ENCODE results near the gene RABGEF1.
"Not testable (repeated sequence)": the region's sequence is repeated elsewhere in the genome, so short reads cannot be mapped to it uniquely, and the experiment has no call there.

Gene RABGEF1

GRCh38 chr7:66810716-66811115 lies 70.2 kb downstream of the RABGEF1 start:
- no peak for DNase-seq (ENCODE audit: low read depth in 2 of 2)

GRCh38 chr7:66815186-66815875 lies 74.8 kb downstream of the RABGEF1 start:
- not testable (repeated sequence) for DNase-seq (ENCODE audit: low read depth in 2 of 2)

GRCh38 chr7:66815951-66816350 lies 75.4 kb downstream of the RABGEF1 start:
- no peak for DNase-seq (ENCODE audit: low read depth in 2 of 2)

DNA sequence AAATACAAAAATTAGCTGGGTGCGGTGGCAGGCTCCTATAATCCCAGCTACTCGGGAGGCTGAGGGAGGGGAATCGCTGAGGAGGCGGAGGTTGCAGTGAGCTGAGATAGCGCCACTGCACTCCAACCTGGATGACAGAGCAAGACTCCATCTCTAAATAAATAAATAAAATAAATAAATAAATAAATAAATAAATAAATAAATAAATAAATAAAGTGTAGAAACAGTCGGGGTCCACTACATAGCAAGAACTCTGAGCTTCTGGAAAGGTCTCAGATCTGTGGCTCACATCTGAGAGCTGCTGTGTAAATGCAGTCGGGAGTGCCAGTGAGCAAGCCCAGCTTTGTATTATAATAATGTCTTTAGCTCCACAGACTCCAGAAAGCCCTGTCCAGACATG lies 76.1 kb downstream of the RABGEF1 start:
- not testable (repeated sequence) for DNase-seq (ENCODE audit: low read depth in 2 of 2)

GRCh38 chr7:66817208-66817795 lies 76.8 kb downstream of the RABGEF1 start:
- DNase-seq (ENCODE audit: low read depth in 2 of 2) = not testable (repeated sequence)

DNA sequence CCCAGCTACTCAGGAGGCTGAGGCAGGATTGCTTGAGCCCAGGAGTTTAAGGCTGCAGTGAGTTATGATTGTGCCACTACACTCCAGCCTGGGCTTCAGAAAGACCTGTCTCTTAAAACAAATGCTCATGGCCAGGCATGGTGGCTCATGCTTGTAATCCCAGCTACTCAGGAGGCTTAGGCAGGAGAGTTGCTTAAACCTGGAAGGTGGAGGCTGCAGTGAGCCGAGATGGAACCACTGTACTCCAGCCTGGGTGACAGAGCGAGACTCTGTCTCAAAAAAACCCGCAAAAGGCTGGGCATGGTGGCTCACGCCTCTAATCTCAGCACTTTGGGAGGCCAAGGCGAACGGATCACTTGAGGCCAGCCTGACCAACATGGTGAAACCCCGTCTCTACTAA lies 77.4 kb downstream of the RABGEF1 start:
- not testable (repeated sequence) for DNase-seq (ENCODE audit: low read depth in 2 of 2)

- no peak for DNase-seq (ENCODE audit: low read depth in 2 of 2)
These were observed 83.5 kb downstream of the RABGEF1 start for GRCh38 chr7:66824041-66824440.

- peak; percentile 24 to 38 for DNase-seq (ENCODE audit: low read depth in 2 of 2)
These were observed 85.0 kb downstream of the RABGEF1 start for GRCh38 chr7:66825538-66825937.

- no peak for DNase-seq (ENCODE audit: low read depth in 2 of 2)
These were observed 86.1 kb downstream of the RABGEF1 start for GRCh38 chr7:66826649-66827048.

DNA sequence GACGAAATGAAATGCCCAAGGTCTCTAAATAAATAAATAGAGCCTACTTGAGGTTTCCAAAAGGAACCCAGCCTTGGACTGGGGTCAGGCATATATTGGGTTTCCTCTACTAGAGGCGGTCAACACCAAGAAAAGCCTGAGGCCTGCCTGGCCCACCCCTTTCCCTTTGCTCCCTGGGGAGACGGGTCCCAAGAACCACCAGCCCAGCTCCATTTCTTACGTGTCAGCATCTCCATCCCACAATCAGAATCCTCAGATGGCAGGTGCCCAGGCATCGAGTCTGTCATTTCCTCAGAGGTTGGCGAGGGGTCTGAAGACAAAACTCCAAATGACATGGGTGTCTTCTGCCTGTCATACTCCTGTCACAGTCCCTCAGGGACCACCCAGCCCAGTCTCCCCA lies 90.4 kb downstream of the RABGEF1 start:
- DNase-seq (ENCODE audit: low read depth in 2 of 2) = not testable (repeated sequence)

DNA sequence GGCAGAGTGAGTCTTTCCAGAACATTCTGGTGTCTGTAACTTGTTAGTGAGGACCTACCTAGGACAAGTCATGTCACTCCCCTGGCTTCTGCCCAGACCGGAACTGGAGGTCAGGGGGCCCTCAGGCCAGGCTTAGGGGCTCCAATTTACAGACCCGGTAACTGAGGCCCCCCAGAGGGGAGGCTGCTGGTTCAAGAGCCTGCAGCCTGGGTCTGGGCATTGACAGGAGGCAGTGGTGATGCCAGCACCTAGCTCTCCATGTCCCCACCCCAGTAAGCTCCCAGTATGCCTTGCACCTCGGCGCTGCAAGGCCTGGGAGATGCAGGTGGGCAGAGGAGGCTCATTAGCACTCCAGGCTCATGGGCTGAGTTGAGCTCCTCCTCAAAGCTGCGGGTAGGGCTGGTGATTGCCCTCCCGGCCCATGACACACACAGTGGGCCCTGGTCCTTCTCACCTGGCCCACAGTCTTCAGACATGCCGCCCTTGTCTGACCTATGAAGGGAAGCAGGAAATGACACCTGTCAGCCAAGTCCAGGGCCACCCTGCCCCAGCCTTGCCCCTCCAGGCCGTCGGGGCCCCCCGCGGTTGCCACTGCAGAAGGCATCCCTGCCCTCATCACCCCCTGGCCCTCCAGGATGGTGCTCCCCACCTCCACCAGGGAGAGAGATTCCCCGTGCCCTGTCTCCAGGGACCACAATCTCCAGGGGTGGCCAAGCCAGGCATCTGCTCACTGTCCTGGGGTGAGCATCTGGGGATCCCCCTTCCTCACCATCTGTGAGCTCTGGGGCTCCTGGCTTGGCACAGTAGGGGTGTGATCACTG lies 92.2 kb downstream of the RABGEF1 start:
- no peak for DNase-seq (ENCODE audit: low read depth in 2 of 2)

DNA sequence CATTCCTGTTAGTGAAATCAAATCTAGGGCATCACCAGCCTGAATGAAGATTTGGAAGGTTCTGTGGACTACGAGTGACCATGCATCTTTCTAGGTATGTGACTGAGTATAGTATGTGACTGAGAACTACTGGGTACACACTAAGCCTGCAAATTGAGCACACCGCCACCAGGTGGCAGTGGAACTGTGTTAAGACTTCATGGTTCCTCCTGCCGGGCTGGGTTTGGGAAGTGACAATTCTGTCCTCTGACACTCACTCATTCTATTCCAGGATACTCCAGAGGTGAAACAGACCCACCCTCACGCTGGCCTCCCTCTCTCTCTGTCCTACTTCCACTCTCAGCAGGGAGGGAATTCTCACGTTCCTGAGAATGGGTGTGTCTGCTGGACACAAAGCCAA lies 96.5 kb downstream of the RABGEF1 start:
- peak; percentile 29 to 38 for DNase-seq (ENCODE audit: low read depth in 2 of 2)

DNA sequence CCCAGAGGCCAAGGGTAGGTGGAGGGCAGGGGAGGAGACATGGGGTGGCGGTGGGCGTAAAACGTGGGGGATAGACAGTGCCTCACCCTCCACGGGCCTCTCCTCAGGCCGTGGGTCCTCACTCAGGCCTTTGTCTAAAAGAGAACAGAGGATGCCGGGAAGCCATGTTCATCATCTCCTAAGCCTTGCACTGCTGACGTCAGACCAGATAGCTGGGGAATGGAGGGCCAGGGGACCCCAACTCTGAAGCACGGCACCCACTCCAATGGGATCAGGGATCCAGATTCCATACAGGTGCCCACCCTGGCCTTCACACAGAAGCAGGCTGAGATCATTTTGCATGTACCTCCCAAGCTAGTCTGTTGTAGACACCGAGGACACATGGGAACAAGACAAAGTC lies 97.1 kb downstream of the RABGEF1 start:
- DNase-seq (ENCODE audit: low read depth in 2 of 2) = no peak

GRCh38 chr7:66839814-66840213 lies 99.3 kb downstream of the RABGEF1 start:
- DNase-seq (ENCODE audit: low read depth in 2 of 2) = no peak

DNA sequence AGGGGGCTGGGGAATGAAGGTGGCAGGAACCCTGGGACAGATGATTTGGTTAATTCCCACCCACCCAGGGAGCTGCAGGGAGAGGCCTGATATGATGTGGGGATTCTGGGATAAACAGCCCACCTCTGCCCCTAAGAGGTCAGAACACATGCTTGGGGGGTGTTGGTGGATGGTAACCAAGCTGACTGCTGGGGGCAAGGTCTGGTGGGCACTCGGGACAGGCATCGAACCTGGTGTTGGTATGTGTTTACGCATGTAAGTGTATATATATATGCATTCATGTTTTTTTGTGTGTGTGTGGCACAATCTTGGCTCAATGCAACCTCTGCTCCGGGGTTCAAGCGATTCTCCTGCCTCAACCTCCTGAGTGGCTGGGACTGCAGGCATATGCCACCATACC lies 99.8 kb downstream of the RABGEF1 start:
- no peak for DNase-seq (ENCODE audit: low read depth in 2 of 2)

DNA sequence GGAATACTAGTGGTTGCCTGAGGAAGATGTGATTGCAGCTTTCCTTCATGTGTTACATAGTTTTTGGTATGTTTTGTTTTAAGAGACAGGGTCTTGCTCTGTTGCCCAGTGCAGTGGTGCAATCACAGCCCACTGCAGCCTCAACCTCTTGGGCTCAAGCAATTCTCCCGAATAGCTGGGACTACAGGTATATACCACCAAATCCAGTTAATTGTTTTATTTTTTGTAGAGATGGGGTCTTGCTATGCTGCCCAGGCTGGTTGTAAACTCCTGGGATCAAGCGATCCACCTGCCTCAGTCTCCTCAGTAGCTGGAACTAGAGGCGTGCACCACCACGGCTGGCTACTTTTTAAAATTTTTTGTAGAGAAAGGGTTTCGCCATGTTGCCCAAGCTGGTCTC lies 101.4 kb downstream of the RABGEF1 start:
- no peak for DNase-seq (ENCODE audit: low read depth in 2 of 2)

DNA sequence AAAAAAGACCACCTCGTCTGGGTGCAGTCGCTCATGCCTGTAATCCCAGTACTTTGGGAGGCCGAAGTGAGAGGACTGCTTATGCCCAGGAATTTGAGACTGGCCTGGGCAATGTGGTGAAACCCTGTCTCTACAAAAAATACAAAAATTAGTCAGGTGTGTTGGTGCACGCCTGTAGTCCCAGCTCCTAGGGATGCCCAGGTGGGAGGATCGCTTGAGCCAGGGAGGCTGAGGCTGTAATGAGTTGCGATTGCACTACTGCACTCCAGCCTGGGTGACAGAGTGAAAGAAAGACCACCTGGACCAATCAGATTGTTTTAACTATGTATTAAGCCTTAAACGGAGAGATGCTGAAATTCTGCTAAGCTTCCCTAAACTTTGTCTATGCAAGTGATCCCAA lies 103.0 kb downstream of the RABGEF1 start:
- DNase-seq (ENCODE audit: low read depth in 2 of 2) = not testable (repeated sequence)

GRCh38 chr7:66844552-66845378 lies 104.2 kb downstream of the RABGEF1 start:
- peak; percentile 98 to 99 for DNase-seq (ENCODE audit: low read depth in 2 of 2)

- no peak for DNase-seq (ENCODE audit: low read depth in 2 of 2)
These were observed 105.0 kb downstream of the RABGEF1 start for GRCh38 chr7:66845379-66846095.

DNA sequence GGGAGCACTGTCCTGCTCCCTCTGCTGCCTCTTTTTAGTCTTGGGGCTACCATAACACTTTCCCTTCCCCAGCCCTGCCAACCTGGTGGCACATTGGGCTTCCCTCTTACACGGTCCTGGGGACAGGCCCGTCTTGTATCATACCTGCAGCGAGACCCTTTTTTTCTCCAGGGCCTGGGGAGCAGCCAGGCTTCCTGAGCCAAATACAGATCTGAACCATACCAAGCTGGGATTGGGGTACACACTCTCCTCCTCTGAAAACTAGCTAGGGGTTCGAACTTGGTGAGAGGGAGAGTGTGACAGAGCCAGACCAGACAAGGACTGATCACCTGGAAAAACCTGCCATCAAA lies 105.5 kb downstream of the RABGEF1 start:
- not testable (repeated sequence) for DNase-seq (ENCODE audit: low read depth in 2 of 2)

DNA sequence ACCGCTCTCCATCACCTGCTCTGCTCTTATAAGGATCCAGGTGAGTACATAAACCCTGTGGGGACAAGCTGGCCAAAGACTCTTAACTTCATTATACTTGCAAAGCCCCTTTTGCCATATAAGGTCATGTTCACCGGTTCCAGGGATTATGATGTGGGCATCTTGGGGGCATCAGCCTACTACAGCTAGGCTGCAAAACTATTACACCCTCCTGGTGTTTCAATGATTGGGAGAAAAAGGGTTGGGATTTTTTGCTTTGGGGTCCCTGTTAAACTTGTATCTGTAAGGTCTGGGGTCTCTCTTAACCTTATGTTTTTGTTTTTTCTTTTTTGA lies 107.0 kb downstream of the RABGEF1 start:
- DNase-seq (ENCODE audit: low read depth in 2 of 2) = not testable (repeated sequence)

Data from stimulated activated CD8-positive, alpha-beta memory T cell treated with anti-CD3 and anti-CD28 coated beads, Interleukin-2, amount 100 ng/mL, for 48 hours (primary cell).